ENCODE results near the gene SRL. TPM values are rescaled to one million over a fixed set of nuclear protein-coding genes. Genes with fewer than 3 reads are reported as not detected.

Gene SRL
- total RNA-seq, 1 donor from 2014 or later, result not detected

DNA sequence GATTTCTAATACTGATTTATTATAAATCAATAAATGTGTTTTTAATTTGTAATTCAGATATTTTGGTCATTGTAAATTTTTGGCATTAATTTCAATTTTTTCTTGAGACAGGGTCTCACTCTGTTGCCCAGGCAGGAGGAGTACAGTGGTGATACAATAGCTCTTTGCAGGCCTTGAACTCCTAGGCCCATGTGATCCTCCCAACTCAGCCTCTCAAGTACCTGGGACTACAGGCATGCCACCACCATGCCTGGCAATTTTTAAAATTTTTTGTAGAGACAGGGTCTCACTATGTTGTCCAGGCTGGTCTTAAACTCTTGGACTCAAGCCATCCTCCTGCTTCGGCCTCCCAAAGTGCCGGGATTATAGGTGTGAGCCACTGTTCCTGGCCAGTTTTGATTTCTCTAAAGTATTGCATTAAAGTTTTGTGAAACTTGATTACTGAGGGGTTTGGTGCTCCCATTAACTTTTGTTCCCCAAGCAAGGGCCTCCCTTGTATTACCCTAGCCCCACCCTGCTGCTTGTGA, 36.2 kb upstream of the SRL start:
- no peak overlapping the region for H3K4me3 ChIP-seq (ENCODE audit: low read depth, low read length)
- no peak for DNase-seq (ENCODE audit: low read depth)
- TF ChIP-seq, protein P1, sequence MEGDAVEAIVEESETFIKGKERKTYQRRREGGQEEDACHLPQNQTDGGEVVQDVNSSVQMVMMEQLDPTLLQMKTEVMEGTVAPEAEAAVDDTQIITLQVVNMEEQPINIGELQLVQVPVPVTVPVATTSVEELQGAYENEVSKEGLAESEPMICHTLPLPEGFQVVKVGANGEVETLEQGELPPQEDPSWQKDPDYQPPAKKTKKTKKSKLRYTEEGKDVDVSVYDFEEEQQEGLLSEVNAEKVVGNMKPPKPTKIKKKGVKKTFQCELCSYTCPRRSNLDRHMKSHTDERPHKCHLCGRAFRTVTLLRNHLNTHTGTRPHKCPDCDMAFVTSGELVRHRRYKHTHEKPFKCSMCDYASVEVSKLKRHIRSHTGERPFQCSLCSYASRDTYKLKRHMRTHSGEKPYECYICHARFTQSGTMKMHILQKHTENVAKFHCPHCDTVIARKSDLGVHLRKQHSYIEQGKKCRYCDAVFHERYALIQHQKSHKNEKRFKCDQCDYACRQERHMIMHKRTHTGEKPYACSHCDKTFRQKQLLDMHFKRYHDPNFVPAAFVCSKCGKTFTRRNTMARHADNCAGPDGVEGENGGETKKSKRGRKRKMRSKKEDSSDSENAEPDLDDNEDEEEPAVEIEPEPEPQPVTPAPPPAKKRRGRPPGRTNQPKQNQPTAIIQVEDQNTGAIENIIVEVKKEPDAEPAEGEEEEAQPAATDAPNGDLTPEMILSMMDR (conservative IDR thresholded peaks at IDR 0.05; ENCODE audit: low read depth, low read length), result no peak

DNA sequence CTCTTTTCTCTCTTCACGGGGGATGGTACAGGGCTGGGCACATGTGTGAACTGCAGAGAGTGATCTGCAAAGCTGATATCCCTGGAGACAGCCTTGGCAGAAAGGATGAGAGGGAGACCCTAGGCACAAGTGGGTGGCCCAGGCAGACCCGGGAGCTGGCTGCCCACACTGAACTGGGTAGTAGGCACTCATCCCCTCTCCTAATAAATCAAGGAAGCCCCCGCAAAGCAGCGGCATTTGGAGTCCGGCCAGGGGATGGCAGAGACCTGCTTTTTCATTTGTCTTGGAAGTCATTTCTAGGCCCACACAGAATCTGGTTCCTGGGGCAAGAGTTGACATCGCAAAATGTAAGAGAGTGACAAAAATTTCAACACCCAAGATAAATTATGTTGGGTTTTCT, 34.0 kb upstream of the SRL start:
- TF ChIP-seq, protein P1 (conservative IDR thresholded peaks at IDR 0.05; ENCODE audit: low read depth, low read length), result no peak
- no peak for DNase-seq (ENCODE audit: low read depth)
- H3K4me3 ChIP-seq (ENCODE audit: low read depth, low read length), result no peak overlapping the region

DNA sequence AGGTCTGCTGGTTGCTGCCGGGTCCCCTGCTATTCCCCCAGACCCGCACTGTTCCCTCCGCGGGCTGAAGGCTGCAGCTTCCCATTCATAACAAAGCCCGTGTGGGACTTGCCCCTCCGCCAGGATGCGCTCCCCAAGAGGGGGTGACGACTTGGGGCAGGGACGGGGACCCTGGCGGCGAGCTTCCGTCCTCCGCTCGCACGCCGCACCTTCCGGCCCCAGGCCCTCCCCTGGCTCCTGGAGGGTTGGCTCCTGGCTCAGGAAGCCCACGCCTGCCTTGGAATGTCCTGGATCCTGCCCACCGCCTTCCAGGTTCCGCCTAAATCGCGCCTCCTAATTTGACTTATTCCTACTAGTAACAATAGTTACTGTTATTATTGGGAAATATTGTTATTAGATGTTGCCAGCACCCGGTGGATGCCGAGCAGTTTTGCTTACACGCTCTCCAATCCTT, 32.0 kb upstream of the SRL start:
- DNase-seq (ENCODE audit: low read depth), result no peak
- TF ChIP-seq, protein P1 (conservative IDR thresholded peaks at IDR 0.05; ENCODE audit: low read depth, low read length), result peak; percentile 56
- peak overlapping the region; percentile 90 for H3K4me3 ChIP-seq (ENCODE audit: low read depth, low read length)

DNA sequence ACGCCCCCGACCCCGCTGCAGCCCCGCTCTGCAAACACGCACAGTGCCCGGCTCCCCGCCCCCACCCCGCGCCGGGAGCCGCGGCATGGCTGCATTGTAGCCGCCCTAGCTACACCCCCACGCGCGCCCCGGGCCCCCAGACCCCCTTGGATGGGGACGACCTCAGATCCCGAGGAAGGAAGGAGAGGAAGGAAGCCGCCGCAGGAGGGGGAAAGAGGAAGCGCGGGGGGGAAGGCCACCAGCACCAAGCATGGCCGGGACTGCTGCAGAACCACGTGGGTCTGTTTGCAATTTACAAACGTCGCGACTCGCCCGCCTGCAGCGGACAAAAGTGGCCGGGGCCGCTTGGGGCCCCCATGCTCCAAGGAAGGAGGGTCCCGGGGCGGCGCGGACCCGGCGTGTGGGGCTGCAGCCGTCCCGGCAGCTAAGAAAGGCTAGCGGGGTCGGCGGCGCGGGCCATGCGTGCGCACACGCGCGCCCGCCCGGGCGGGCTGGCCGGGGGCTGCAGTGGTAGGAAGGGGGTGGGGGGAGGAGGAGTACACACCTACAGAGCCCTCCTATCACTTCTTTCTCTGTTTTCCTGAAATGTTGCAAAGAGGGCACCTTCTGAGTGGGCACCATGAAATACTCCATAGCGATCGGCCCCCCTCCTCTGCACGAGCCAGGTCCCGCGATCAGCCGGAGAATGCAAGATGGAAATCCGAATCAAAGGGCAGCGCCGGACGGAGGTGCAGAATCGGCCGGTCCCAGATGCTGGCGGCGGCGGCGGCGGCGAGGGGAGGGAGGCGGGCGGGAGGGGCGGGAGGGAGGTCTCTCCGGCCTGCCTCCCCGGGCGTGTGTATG, 30.5 kb upstream of the SRL start:
- TF ChIP-seq, protein P1 (conservative IDR thresholded peaks at IDR 0.05; ENCODE audit: low read depth, low read length), result no peak
- no peak for DNase-seq (ENCODE audit: low read depth)
- peak overlapping the region; percentile 90 for H3K4me3 ChIP-seq (ENCODE audit: low read depth, low read length)

DNA sequence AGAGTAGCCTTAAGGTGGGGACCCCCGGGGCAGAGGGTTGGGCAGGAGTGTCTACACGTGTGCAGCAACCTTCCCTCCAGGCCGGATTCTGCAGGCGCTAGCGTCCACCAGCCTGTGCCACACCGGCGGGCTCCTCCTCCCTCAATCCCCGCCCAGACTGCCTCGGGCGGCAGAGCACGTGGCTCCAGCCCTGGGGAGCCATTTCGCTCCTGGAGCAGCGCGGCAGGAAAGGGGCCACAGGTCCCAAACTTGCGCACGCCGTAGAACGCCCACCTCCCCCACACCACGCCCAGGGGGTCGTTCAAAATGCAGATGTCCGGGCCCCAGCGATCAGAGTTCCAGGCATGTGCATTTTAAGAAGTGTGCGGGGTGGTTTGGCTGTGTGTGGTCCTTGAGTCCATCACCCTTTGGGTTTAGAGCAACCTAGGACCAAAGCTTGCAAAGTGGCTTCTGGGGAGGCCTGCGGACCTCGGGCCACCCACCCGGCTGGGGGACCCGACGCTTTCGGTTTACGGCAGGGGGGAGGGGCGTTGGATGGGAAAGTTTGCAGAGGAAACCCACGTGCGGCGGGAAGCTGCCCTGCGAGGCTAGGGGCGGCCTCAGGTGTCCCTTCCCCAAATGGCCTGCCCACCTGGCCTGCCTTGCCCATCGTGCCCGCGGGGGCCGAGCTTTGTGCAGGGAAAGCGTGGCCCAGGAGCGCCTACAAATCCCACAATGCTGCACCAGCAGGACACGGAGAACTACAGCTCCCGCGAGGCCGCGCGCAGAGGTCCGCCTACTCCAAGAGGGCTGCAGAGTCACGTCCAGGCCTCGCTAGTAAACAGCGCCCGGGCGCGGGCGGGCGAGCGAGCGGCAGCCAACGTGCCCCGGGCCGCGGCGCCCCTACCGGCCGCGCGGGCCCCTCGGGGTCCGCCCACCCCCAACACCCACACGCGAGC, 29.6 kb upstream of the SRL start:
- DNase-seq (ENCODE audit: low read depth), result peak; percentile 42
- H3K4me3 ChIP-seq (ENCODE audit: low read depth, low read length), result peak overlapping the region; percentile 90
- TF ChIP-seq, protein P1 (conservative IDR thresholded peaks at IDR 0.05; ENCODE audit: low read depth, low read length), result no peak

DNA sequence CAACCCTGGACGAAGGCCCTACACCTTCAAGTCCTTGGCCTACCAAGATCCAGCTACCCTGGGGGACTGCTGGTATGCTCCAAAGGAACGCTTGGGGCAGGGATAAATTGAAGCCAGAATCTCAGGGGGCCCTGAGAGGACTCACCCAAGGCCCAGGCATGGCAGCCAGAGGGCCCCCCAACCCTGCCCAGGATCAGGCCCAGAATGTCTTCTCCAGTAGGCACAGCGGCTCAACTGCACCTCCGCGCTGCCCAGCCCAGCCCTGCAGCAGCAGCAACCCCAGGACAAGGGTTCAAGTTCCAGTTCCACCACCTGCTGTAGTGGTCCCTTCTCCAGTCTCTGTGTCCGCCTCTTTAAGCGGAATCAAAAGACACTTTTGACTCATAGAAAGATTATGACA, 28.7 kb upstream of the SRL start:
- TF ChIP-seq, protein P1 (conservative IDR thresholded peaks at IDR 0.05; ENCODE audit: low read depth, low read length), result no peak
- peak overlapping the region; percentile 90 for H3K4me3 ChIP-seq (ENCODE audit: low read depth, low read length)
- DNase-seq (ENCODE audit: low read depth), result no peak

All from epithelial cell of proximal tubule (primary cell).